Tibial artery (tissue), 4 donors: Measurements from ENCODE around the gene FOXP2.
"Not testable (repeated sequence)": the region's sequence is repeated elsewhere in the genome, so short reads cannot be mapped to it uniquely, and the experiment has no call there.

Experiments
- DNase-seq, 2 donors: peaks; one replicate each; pipeline ENCODE4 v3.0.0-alpha.2; 2019
- H3K27ac ChIP-seq, 2 donors: fragments of 200-600 bp; sonication (generic) in 1 of 2; 1 replicate in 1 of 2; 2 replicates in 1 of 2; pipeline ENCODE4 v1.5.1; 2018 to 2019; ENCODE audit warnings: mild to moderate bottlenecking in 1 of 2
- H3K27me3 ChIP-seq, 2 donors: fragments of 200-600 bp; sonication (generic) in 1 of 2; one replicate each; pipeline versions ENCODE4 v1.5.1 to v1.6.0; 2016 to 2019
- H3K36me3 ChIP-seq, 3 donors: fragments of 200-600 bp; sonication (generic) in 2 of 3; one replicate each; pipeline ENCODE4 v1.5.1; 2016 to 2019; ENCODE audit warnings: mild to moderate bottlenecking in 2 of 3
- H3K4me1 ChIP-seq, 4 donors: fragments of 200-600 bp; sonication (generic) in 2 of 4; 1 replicate in 3 of 4; 2 replicates in 1 of 4; pipeline ENCODE4 v1.5.1; 2016 to 2019
- H3K4me3 ChIP-seq, 2 donors: fragments of 200-600 bp; sonication (generic) in 1 of 2; 1 replicate in 1 of 2; 2 replicates in 1 of 2; pipeline ENCODE4 v1.5.1; 2018 to 2019; ENCODE audit warnings: mild to moderate bottlenecking in 2 of 2
- H3K9me3 ChIP-seq, 3 donors: fragments of 200-600 bp; sonication (generic) in 1 of 3; one replicate each; pipeline ENCODE4 v1.5.1; 2016 to 2019
- CTCF ChIP-seq, 2 experiments: fragments of 200-600 bp in 1 of 2; fragments of 450-650 bp in 1 of 2; IDR thresholded peaks; one replicate each; pipeline ENCODE4 v1.5.1; 2017 to 2019; ENCODE audit warnings: antibody characterized with exemption in 2 of 2, mild to moderate bottlenecking in 1 of 2, moderate library complexity in 1 of 2
- intact Hi-C: fragments of 100-400 bp; cut with DNase I; formaldehyde crosslinking; loops from one replicate; pipeline ENCODE4 v1.15.0; 2023; ENCODE audit warnings: low total_unique reads

The FOXP2 gene

GRCh38 chr7:114588506-114588905, 173.9 kb downstream of the FOXP2 start:
- Histone ChIP-seq H3K4me1 (no peaks in the 10 kb centered on the region), H3K9me3 (no peaks in the 10 kb centered on the region), H3K27me3 (no peaks in the 10 kb centered on the region), H3K4me3 (no peak overlapping the region), H3K27ac (no peak overlapping the region), H3K36me3 (no peaks in the 10 kb centered on the region)
- intact Hi-C loops: no loop called here
- no peak for DNase-seq
- TF ChIP-seq CTCF (IDR thresholded peaks at IDR 0.05): no peak

GRCh38 chr7:114589436-114589835, 174.8 kb downstream of the FOXP2 start:
- H3K9me3 ChIP-seq: no peaks in the 10 kb centered on the region
- H3K27ac ChIP-seq: no peak overlapping the region
- no peaks in the 10 kb centered on the region for H3K4me1 ChIP-seq
- no peak for TF ChIP-seq CTCF (IDR thresholded peaks at IDR 0.05)
- intact Hi-C loops: no loop called here
- no peak overlapping the region for H3K4me3 ChIP-seq
- no peaks in the 10 kb centered on the region for H3K36me3 ChIP-seq
- no peaks in the 10 kb centered on the region for H3K27me3 ChIP-seq
- DNase-seq: no peak

GRCh38 chr7:114590298-114590697, 175.7 kb downstream of the FOXP2 start:
- intact Hi-C loops: no loop called here
- TF ChIP-seq CTCF (IDR thresholded peaks at IDR 0.05): no peak
- Histone ChIP-seq H3K9me3 (no peaks in the 10 kb centered on the region), H3K4me1 (no peaks in the 10 kb centered on the region), H3K27me3 (no peaks in the 10 kb centered on the region), H3K27ac (no peak overlapping the region), H3K36me3 (no peaks in the 10 kb centered on the region), H3K4me3 (no peak overlapping the region)
- DNase-seq: no peak

GRCh38 chr7:114598946-114599345, 184.3 kb downstream of the FOXP2 start:
- TF ChIP-seq CTCF (IDR thresholded peaks at IDR 0.05): no peak
- no peaks in the 10 kb centered on the region for H3K9me3 ChIP-seq
- intact Hi-C loops: no loop called here
- no peak overlapping the region for H3K27ac ChIP-seq
- no peak for DNase-seq
- no peaks in the 10 kb centered on the region for H3K4me1 ChIP-seq
- no peaks in the 10 kb centered on the region for H3K27me3 ChIP-seq
- no peak overlapping the region for H3K4me3 ChIP-seq
- no peaks in the 10 kb centered on the region for H3K36me3 ChIP-seq

- no peaks in the 10 kb centered on the region for H3K36me3 ChIP-seq
- no peaks in the 10 kb centered on the region for H3K27me3 ChIP-seq
- no peaks in the 10 kb centered on the region for H3K4me1 ChIP-seq
- no peak for TF ChIP-seq CTCF (IDR thresholded peaks at IDR 0.05)
- no peak for DNase-seq
- no peak overlapping the region for H3K4me3 ChIP-seq
- no peak overlapping the region for H3K27ac ChIP-seq
- no peaks in the 10 kb centered on the region for H3K9me3 ChIP-seq
- intact Hi-C loops: no loop called here
These were observed 191.5 kb downstream of the FOXP2 start for GRCh38 chr7:114606100-114606499.

- H3K4me3 ChIP-seq, intact Hi-C loops, H3K36me3 ChIP-seq, H3K9me3 ChIP-seq, DNase-seq, H3K27me3 ChIP-seq, H3K4me1 ChIP-seq, H3K27ac ChIP-seq: not testable (repeated sequence)
These were observed 194.2 kb downstream of the FOXP2 start for GRCh38 chr7:114608822-114609221.
